RPMI7951 (cell line): Measurements from ENCODE around the gene DAND5. TPM values are rescaled to one million over a fixed set of nuclear protein-coding genes. Genes with fewer than 3 reads are reported as not detected.

ENCODE experiments used
- DNase-seq: peaks from one replicate; pipeline ENCODE4 v3.0.0-alpha.2; 2012; ENCODE audit warnings: low read depth
- total RNA-seq: library from RNA; depleted of rRNA; stranded (reverse); fragments of >200 nt; shearing (Covaris generic); gene quantifications from 2 replicates; pipeline ENCODE4 v1.2.3, GENCODE V29; 2014; rRNA removed

Gene DAND5
- total RNA-seq, 1 experiment from 2014 or later = not detected

DNA sequence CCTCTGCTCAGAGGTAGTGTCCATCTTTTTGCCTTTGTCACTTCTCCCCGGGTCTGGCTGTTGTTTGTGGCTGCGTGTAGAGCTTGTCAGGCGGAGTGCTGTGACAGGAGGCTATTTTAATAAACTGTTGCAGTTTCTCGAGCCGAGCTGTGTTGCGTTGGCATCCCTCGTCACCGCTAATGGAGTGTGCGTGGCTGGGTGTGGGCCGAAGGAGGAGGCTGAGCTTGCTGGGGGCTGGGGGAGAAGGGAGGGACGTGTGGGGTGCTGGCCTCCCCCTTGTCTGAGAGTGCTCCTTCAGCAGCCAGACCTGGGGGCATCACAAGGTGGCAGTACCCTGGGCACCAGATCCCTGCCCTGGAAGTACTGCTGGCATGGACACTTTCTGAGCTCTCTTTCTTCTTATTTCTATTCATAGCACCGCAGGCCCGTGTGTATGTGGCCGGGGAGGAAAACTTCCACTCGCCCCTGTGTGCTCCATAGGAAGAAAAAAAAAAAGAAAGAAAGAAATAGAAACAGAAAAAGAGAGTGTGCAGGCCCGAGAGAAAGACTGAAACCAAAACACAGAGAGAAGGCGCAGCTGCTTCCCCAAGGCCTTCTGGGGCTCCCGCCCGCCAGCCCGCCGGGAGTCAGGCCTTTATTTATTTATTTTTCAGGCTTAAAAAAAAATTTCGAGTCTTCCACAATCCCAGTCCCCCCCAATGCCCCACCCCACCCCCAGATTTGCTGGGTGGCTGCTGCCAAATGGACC is 52.9 kb downstream of the DAND5 start:
- peak; percentile 42 for DNase-seq

DNA sequence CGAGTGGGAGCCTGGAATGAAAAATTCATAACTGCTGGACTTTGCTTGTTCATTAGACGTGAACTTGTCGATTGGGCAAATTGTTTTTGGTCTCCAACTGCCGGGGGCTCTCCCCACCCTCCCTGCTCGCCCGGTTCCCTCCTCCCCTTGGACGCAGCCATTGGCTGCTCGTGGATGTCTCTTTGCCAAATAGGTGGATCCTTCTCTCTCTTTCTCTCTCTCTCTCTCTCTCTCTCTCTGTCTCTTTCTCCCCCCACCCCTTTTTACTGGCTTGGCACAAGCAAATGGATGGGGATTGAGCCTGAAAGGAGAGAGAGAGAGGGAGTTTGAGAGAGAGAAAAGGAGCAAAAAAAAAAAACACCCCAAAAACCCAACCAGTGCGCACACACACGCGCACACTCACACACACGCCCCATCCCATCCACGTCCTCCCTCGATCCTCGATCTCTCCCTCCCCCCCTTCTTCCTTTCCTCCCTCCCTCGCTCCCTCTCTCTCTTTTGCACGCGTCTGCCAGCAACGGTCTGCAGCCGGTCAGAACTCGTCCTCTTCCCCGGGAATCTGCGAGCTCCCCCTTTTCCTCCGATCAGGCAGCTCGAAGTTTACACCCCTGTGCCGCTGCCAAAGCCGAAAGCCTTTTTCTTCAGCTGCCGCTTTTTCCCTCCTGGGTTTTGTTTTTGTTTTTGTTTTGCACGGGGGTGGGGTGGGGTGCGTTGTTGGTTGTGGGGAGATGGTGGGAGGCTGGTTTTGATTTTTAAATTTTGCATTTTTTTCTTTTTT is 53.7 kb downstream of the DAND5 start:
- peak; percentile 96 for DNase-seq

GRCh38 chr19:13023656-13024055 is 54.3 kb downstream of the DAND5 start:
- no peak for DNase-seq

Other genes with a start within 250 kb of the DAND5 start
- gene TNPO2, start 245.6 kb upstream of the DAND5 start, total RNA-seq = 28.2 and 29.9 TPM in 2 replicates
- 276 and 304 TPM in 2 replicates for gene TRIR, start 234.9 kb upstream of the DAND5 start, total RNA-seq
- 115 and 127 TPM in 2 replicates for gene GET3, start 232.1 kb upstream of the DAND5 start, total RNA-seq
- gene BEST2, start 217.8 kb upstream of the DAND5 start, total RNA-seq = 0.10 TPM in 1 of 2 replicates, not detected in the other
- 4.0 and 9.0 TPM in 2 replicates for gene HOOK2, start 194.0 kb upstream of the DAND5 start, total RNA-seq
- 44.1 and 61.9 TPM in 2 replicates for gene JUNB, start 178.1 kb upstream of the DAND5 start, total RNA-seq
- 443 and 513 TPM in 2 replicates for gene PRDX2, start 167.8 kb upstream of the DAND5 start, total RNA-seq
- not detected in 2 replicates for gene THSD8, start 167.5 kb upstream of the DAND5 start, total RNA-seq
- gene RNASEH2A, start 163.0 kb upstream of the DAND5 start, total RNA-seq = 83.6 and 99.1 TPM in 2 replicates
- gene RTBDN, start 135.0 kb upstream of the DAND5 start, total RNA-seq = 0.68 TPM in 1 of 2 replicates, not detected in the other
- gene MAST1, start 131.1 kb upstream of the DAND5 start, total RNA-seq = 0.10 and 1.6 TPM in 2 replicates
- gene DNASE2, start 88.1 kb upstream of the DAND5 start, total RNA-seq = 33.6 and 36.1 TPM in 2 replicates
- not detected in 2 replicates for gene KLF1, start 82.4 kb upstream of the DAND5 start, total RNA-seq
- 29.1 and 40.5 TPM in 2 replicates for gene GCDH, start 78.4 kb upstream of the DAND5 start, total RNA-seq
- gene SYCE2, start 50.3 kb upstream of the DAND5 start, total RNA-seq = 0.20 and 3.0 TPM in 2 replicates
- 60.7 and 83.7 TPM in 2 replicates for gene FARSA, start 35.9 kb upstream of the DAND5 start, total RNA-seq
- gene CALR, start 31.0 kb upstream of the DAND5 start, total RNA-seq = 1,708 and 2,160 TPM in 2 replicates
- 104 and 123 TPM in 2 replicates for gene RAD23A, start 23.7 kb upstream of the DAND5 start, total RNA-seq
- 41.2 and 65.1 TPM in 2 replicates for gene GADD45GIP1, start 12.4 kb upstream of the DAND5 start, total RNA-seq
- gene NFIX, start 25.9 kb downstream of the DAND5 start, total RNA-seq = 19.6 and 22.5 TPM in 2 replicates
- 4.1 and 6.0 TPM in 2 replicates for gene LYL1, start 133.3 kb downstream of the DAND5 start, total RNA-seq
- gene TRMT1, start 147.2 kb downstream of the DAND5 start, total RNA-seq = 39.7 and 46.4 TPM in 2 replicates
- gene NACC1, start 148.7 kb downstream of the DAND5 start, total RNA-seq = 27.9 and 28.0 TPM in 2 replicates
- gene STX10, start 180.8 kb downstream of the DAND5 start, total RNA-seq = 136 and 162 TPM in 2 replicates
- gene IER2, start 180.8 kb downstream of the DAND5 start, total RNA-seq = 15.3 and 18.5 TPM in 2 replicates